Measurements from ENCODE around the gene NFIB.

GRCh38 chr9:14107977-14108376 lies 206.0 kb downstream of the NFIB start:
- TF ChIP-seq CTCF (conservative IDR thresholded peaks at IDR 0.05; ENCODE audit: low read depth, low read length) (no peak), POLR2A (IDR thresholded peaks at IDR 0.05; ENCODE audit: low read depth, low read length) (no peak), RFX5 (IDR thresholded peaks at IDR 0.05; ENCODE audit: low read depth, low read length) (no peak), CEBPB (IDR thresholded peaks at IDR 0.05; ENCODE audit: low read depth, low read length) (no peak), CHD1 (IDR thresholded peaks at IDR 0.05; ENCODE audit: low read depth, low read length) (no peak), BHLHE40 (IDR thresholded peaks at IDR 0.05; ENCODE audit: low read depth, low read length) (no peak), USF2 (IDR thresholded peaks at IDR 0.05; ENCODE audit: low read depth, low read length) (no peak), SMC3 (IDR thresholded peaks at IDR 0.05; ENCODE audit: low read depth, low read length) (no peak), FOS (IDR thresholded peaks at IDR 0.05; ENCODE audit: low read depth, low read length) (no peak), MXI1 (IDR thresholded peaks at IDR 0.05; ENCODE audit: borderline replicate concordance, low read depth, low read length) (no peak), RAD21 (IDR thresholded peaks at IDR 0.05; ENCODE audit: low read length) (no peak), ELK1 (IDR thresholded peaks at IDR 0.05; ENCODE audit: borderline replicate concordance, low read depth, low read length) (no peak), RCOR1 (IDR thresholded peaks at IDR 0.05; ENCODE audit: insufficient replicate concordance, low read length) (no peak), MAZ (IDR thresholded peaks at IDR 0.05; ENCODE audit: borderline replicate concordance, low read depth, low read length) (no peak)
